B cell (primary cell): ENCODE measurements around the gene JAK2.

ENCODE experiments used
- CTCF ChIP-seq: fragments of 200-600 bp; IDR thresholded peaks from one replicate; pipeline ENCODE4 v1.8.0; 2022; ENCODE audit warnings: antibody characterized with exemption, mild to moderate bottlenecking
- EZH2 ChIP-seq: IDR thresholded peaks from 2 replicates; pipeline ENCODE4 v1.6.1; 2012; ENCODE audit warnings: borderline replicate concordance, low read depth, mild to moderate bottlenecking, moderate library complexity, low read length; ENCODE audit not compliant: insufficient read depth, poor library complexity, severe bottlenecking

- TF ChIP-seq CTCF (no peak), EZH2 (no peak)
These were observed 47.6 kb upstream of the JAK2 start for GRCh38 chr9:4937446-4937845.
